ENCODE results near the gene MS4A8.

- TF ChIP-seq, protein P1, sequence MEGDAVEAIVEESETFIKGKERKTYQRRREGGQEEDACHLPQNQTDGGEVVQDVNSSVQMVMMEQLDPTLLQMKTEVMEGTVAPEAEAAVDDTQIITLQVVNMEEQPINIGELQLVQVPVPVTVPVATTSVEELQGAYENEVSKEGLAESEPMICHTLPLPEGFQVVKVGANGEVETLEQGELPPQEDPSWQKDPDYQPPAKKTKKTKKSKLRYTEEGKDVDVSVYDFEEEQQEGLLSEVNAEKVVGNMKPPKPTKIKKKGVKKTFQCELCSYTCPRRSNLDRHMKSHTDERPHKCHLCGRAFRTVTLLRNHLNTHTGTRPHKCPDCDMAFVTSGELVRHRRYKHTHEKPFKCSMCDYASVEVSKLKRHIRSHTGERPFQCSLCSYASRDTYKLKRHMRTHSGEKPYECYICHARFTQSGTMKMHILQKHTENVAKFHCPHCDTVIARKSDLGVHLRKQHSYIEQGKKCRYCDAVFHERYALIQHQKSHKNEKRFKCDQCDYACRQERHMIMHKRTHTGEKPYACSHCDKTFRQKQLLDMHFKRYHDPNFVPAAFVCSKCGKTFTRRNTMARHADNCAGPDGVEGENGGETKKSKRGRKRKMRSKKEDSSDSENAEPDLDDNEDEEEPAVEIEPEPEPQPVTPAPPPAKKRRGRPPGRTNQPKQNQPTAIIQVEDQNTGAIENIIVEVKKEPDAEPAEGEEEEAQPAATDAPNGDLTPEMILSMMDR (tag by site-specific recombination; IDR thresholded peaks at IDR 0.05): no peak
- no peak for TF ChIP-seq ZNF768 (tag by site-specific recombination; IDR thresholded peaks at IDR 0.05)
- TF ChIP-seq ZSCAN30 (tag by site-specific recombination; IDR thresholded peaks at IDR 0.05): no peak
- no peak for TF ChIP-seq GLIS1 (tag by site-specific recombination; IDR thresholded peaks at IDR 0.05)
- TF ChIP-seq ZBTB21 (tag by site-specific recombination; IDR thresholded peaks at IDR 0.05): no peak
- no peak for TF ChIP-seq ZNF184 (tag by site-specific recombination; IDR thresholded peaks at IDR 0.05)
- TF ChIP-seq, protein P2, sequence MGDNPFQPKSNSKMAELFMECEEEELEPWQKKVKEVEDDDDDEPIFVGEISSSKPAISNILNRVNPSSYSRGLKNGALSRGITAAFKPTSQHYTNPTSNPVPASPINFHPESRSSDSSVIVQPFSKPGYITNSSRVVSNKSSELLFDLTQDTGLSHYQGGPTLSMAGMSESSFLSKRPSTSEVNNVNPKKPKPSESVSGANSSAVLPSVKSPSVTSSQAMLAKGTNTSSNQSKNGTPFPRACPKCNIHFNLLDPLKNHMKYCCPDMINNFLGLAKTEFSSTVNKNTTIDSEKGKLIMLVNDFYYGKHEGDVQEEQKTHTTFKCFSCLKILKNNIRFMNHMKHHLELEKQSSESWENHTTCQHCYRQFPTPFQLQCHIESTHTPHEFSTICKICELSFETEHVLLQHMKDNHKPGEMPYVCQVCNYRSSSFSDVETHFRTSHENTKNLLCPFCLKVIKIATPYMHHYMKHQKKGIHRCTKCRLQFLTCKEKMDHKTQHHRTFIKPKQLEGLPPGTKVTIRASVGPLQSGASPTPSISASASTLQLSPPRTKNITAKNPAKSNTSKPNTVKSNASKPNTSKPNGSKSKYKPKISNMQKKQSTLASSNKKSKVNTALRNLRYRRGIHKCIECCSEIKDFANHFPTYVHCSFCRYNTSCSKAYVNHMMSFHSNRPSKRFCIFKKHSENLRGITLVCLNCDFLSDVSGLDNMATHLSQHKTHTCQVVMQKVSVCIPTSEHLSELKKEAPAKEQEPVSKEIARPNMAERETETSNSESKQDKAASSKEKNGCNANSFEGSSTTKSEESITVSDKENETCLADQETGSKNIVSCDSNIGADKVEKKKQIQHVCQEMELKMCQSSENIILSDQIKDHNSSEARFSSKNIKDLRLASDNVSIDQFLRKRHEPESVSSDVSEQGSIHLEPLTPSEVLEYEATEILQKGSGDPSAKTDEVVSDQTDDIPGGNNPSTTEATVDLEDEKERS (tag by site-specific recombination; IDR thresholded peaks at IDR 0.05): no peak
- no peak for TF ChIP-seq ZNF175 (tag by site-specific recombination; IDR thresholded peaks at IDR 0.05)
- no peak for TF ChIP-seq ZNF266 (tag by site-specific recombination; IDR thresholded peaks at IDR 0.05; ENCODE audit: low read depth)
- no peak for TF ChIP-seq PATZ1 (tag by site-specific recombination; IDR thresholded peaks at IDR 0.05)
- no peak for TF ChIP-seq YY1 (tag by site-specific recombination; IDR thresholded peaks at IDR 0.05)
- TF ChIP-seq ZNF514 (tag by site-specific recombination; IDR thresholded peaks at IDR 0.05): no peak
These were observed 53.9 kb downstream of the MS4A8 start for GRCh38 chr11:60753309-60753708.

All from HEK293 (cell line).